Keratinocyte (primary cell): Measurements from ENCODE around the gene TRAPPC3L.

Source experiments
- EZH2 ChIP-seq: IDR thresholded peaks from one replicate; pipeline ENCODE4 v1.6.1; 2012; ENCODE audit warnings: inconsistent platforms, mild to moderate bottlenecking, low read length, moderate library complexity
- TF ChIP-seq, protein P1 (sequence below), 3 experiments: IDR thresholded peaks in 1 of 3; conservative IDR thresholded peaks in 1 of 3; optimal IDR thresholded peaks in 1 of 3; 2 replicates in 2 of 3; 3 replicates in 1 of 3; pipeline versions ENCODE3 to v1.5.1; 2011; ENCODE audit warnings: low read length in 3 of 3, mild to moderate bottlenecking in 3 of 3, moderate library complexity in 2 of 3, control low read depth in 1 of 3, inconsistent platforms in 1 of 3; ENCODE audit not compliant: insufficient read depth in 2 of 3; ENCODE audit errors: extremely low read depth in 1 of 3

DNA sequence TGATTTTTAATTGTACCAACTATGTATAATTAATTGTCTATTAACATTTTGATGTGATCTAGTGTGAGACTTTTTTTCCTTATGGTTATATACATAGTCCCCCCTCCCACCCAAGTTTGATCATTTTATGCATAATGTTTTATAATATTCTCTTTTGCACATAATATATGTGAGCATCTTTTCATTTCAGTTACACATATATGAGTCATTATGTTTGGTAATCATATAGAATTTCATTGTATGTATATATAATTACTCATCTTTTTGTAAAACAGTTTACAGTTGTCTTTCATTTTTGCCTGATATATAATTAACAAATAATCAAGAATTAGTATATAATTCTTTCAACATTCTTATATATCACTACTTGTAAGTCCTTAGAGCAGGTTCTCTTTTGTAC lies 40.8 kb upstream of the TRAPPC3L start:
- TF ChIP-seq, protein P1, sequence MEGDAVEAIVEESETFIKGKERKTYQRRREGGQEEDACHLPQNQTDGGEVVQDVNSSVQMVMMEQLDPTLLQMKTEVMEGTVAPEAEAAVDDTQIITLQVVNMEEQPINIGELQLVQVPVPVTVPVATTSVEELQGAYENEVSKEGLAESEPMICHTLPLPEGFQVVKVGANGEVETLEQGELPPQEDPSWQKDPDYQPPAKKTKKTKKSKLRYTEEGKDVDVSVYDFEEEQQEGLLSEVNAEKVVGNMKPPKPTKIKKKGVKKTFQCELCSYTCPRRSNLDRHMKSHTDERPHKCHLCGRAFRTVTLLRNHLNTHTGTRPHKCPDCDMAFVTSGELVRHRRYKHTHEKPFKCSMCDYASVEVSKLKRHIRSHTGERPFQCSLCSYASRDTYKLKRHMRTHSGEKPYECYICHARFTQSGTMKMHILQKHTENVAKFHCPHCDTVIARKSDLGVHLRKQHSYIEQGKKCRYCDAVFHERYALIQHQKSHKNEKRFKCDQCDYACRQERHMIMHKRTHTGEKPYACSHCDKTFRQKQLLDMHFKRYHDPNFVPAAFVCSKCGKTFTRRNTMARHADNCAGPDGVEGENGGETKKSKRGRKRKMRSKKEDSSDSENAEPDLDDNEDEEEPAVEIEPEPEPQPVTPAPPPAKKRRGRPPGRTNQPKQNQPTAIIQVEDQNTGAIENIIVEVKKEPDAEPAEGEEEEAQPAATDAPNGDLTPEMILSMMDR (optimal IDR thresholded peaks at IDR 0.05 in 1 of 3, IDR thresholded peaks at IDR 0.05 in 1 of 3, conservative IDR thresholded peaks at IDR 0.05 in 1 of 3; ENCODE audit: extremely low read depth in 1 of 3, insufficient read depth in 2 of 3, low read length in 3 of 3), result no peak
- no peak for TF ChIP-seq EZH2
